Gastroesophageal sphincter (tissue), 4 donors: ENCODE data around the gene SRR. TPM values are rescaled to one million over a fixed set of nuclear protein-coding genes. Genes with fewer than 3 reads are reported as not detected.

Source experiments
- ATAC-seq: fragments of 150-250 bp; one replicate; pipeline ENCODE4 v1.9.1; 2016; ENCODE audit warnings: mild to moderate bottlenecking, moderate library complexity
- H3K27ac ChIP-seq, 4 donors: fragments of 200-600 bp; sonication (generic) in 3 of 4; 1 replicate in 3 of 4; 2 replicates in 1 of 4; pipeline ENCODE4 v1.5.1; 2016 to 2019
- H3K27me3 ChIP-seq: fragments of 200-600 bp; sonication (generic); one replicate; pipeline ENCODE4 v1.5.1; 2019
- H3K36me3 ChIP-seq, 2 donors: fragments of 200-600 bp; sonication (generic); one replicate each; pipeline ENCODE4 v1.5.1; 2019; ENCODE audit warnings: control low read depth in 1 of 2
- H3K4me1 ChIP-seq, 3 donors: fragments of 200-600 bp; sonication (generic); 1 replicate in 2 of 3; 2 replicates in 1 of 3; pipeline ENCODE4 v1.5.1; 2016 to 2019; ENCODE audit warnings: control low read depth in 2 of 3
- H3K4me3 ChIP-seq, 2 donors: fragments of 200-600 bp; sonication (generic); one replicate each; pipeline ENCODE4 v1.5.1; 2019; ENCODE audit warnings: mild to moderate bottlenecking in 1 of 2, moderate library complexity in 1 of 2
- H3K9me3 ChIP-seq, 3 donors: fragments of 200-600 bp; sonication (generic); one replicate each; pipeline ENCODE4 v1.5.1; 2017 to 2019; ENCODE audit warnings: control low read depth in 2 of 3
- EP300 ChIP-seq: sonication (generic); formaldehyde crosslinking; IDR thresholded peaks from one replicate; pipeline ENCODE4 v1.6.1; 2017; ENCODE audit warnings: antibody characterized with exemption, mild to moderate bottlenecking
- POLR2A ChIP-seq, 2 donors: fragments of 450-650 bp; IDR thresholded peaks; one replicate each; pipeline ENCODE4 v1.6.1; 2017; ENCODE audit warnings: antibody characterized with exemption in 2 of 2, mild to moderate bottlenecking in 2 of 2, moderate library complexity in 1 of 2
- POLR2AphosphoS5 ChIP-seq: sonication (generic); formaldehyde crosslinking; IDR thresholded peaks from one replicate; pipeline ENCODE4 v1.6.1; 2017; ENCODE audit warnings: antibody characterized with exemption
- WGBS, 2 donors: methylation state at CpG; one replicate each; pipeline ENCODE4 v1.1.5; 2018; ENCODE audit warnings: low coverage in 1 of 2; 5-methylcytosine and 5-hydroxymethylcytosine counted together
- total RNA-seq, 4 donors: library from RNA; depleted of rRNA; stranded (reverse); fragments of >200 nt; gene quantifications; one replicate each; pipeline ENCODE4 v1.1.0, GENCODE V29; 2016
- TF ChIP-seq, protein P1 (sequence below), 4 experiments: fragments of 200-600 bp in 2 of 4; fragments of 450-650 bp in 2 of 4; sonication (generic) in 1 of 4; IDR thresholded peaks; one replicate each; pipeline ENCODE4 v1.5.1; 2017 to 2019; ENCODE audit warnings: antibody characterized with exemption in 4 of 4, mild to moderate bottlenecking in 2 of 4, moderate library complexity in 2 of 4

SRR gene
- total RNA-seq, 4 donors from 2014 or later: 13.7 to 38.8 (median 16.9) TPM

- H3K4me3 ChIP-seq: no peak overlapping the region
- no peak overlapping the region for H3K27ac ChIP-seq
- no peaks in the 10 kb centered on the region for H3K9me3 ChIP-seq
- ATAC-seq: no peak
- TF ChIP-seq, protein P1, sequence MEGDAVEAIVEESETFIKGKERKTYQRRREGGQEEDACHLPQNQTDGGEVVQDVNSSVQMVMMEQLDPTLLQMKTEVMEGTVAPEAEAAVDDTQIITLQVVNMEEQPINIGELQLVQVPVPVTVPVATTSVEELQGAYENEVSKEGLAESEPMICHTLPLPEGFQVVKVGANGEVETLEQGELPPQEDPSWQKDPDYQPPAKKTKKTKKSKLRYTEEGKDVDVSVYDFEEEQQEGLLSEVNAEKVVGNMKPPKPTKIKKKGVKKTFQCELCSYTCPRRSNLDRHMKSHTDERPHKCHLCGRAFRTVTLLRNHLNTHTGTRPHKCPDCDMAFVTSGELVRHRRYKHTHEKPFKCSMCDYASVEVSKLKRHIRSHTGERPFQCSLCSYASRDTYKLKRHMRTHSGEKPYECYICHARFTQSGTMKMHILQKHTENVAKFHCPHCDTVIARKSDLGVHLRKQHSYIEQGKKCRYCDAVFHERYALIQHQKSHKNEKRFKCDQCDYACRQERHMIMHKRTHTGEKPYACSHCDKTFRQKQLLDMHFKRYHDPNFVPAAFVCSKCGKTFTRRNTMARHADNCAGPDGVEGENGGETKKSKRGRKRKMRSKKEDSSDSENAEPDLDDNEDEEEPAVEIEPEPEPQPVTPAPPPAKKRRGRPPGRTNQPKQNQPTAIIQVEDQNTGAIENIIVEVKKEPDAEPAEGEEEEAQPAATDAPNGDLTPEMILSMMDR (IDR thresholded peaks at IDR 0.05): peak in 2 of 4 experiments; percentile 14 to 30
- TF ChIP-seq POLR2AphosphoS5 (no peak), POLR2A (IDR thresholded peaks at IDR 0.05) (no peak), EP300 (no peak)
- peaks cover 0 to 80% of the 10 kb centered on the region in 2 donors for H3K36me3 ChIP-seq
- H3K4me1 ChIP-seq: peaks cover 0 to 60% (median 21%) of the 10 kb centered on the region in 3 donors
- no peaks in the 10 kb centered on the region for H3K27me3 ChIP-seq
- WGBS, 2 donors: 56 to 74% methylated on average over 7 to 13 of the region's 26 CpGs
Observed at GRCh38 chr17:2366747-2367494, 63.2 kb downstream of the SRR start.

GRCh38 chr17:2368359-2368758 lies 64.6 kb downstream of the SRR start:
- Histone ChIP-seq H3K36me3 (peaks cover 0 to 81% of the 10 kb centered on the region in 2 donors), H3K4me1 (peaks cover 0 to 55% (median 21%) of the 10 kb centered on the region in 3 donors)

GRCh38 chr17:2369039-2369438 lies 65.3 kb downstream of the SRR start:
- WGBS, 2 donors: 46 to 76% methylated on average over 2 to 4 of the region's 5 CpGs
- Histone ChIP-seq H3K36me3 (peaks cover 0 to 81% of the 10 kb centered on the region in 2 donors), H3K9me3 (no peaks in the 10 kb centered on the region), H3K4me1 (peaks cover 0 to 48% (median 17%) of the 10 kb centered on the region in 3 donors), H3K4me3 (no peak overlapping the region), H3K27me3 (no peaks in the 10 kb centered on the region), H3K27ac (peak overlapping the region in 3 of 4 donors; percentile 25 to 51 (median 31))
- ATAC-seq: peak; percentile 54
- TF ChIP-seq EP300 (no peak), POLR2AphosphoS5 (no peak)
- TF ChIP-seq, protein P1 (IDR thresholded peaks at IDR 0.05): no peak

More at GRCh38 chr17:2368359-2368758, 64.6 kb downstream of the SRR start:
- Histone ChIP-seq H3K4me3 (no peak overlapping the region), H3K9me3 (no peaks in the 10 kb centered on the region), H3K27ac (peak overlapping the region in 3 of 4 donors; percentile 25 to 51 (median 31)), H3K27me3 (no peaks in the 10 kb centered on the region)
- TF ChIP-seq, protein P1 (IDR thresholded peaks at IDR 0.05): no peak
- TF ChIP-seq POLR2AphosphoS5: no peak
- TF ChIP-seq POLR2A (IDR thresholded peaks at IDR 0.05): no peak
- TF ChIP-seq EP300: no peak
- 42% methylated on average over 4 of the region's 8 CpGs; no CpG with 5 or more reads in 1 of the 2 donors for WGBS, 2 donors
- ATAC-seq: no peak

- Histone ChIP-seq H3K36me3 (peaks cover 0 to 81% of the 10 kb centered on the region in 2 donors), H3K4me3 (no peak overlapping the region), H3K9me3 (no peaks in the 10 kb centered on the region), H3K4me1 (peaks cover 0 to 43% (median 17%) of the 10 kb centered on the region in 3 donors), H3K27ac (peak overlapping the region in 3 of 4 donors; percentile 25 to 51 (median 36)), H3K27me3 (no peaks in the 10 kb centered on the region)
- 48 to 80% methylated on average over 1 to 4 of the region's 20 CpGs for WGBS, 2 donors
- ATAC-seq: no peak
- TF ChIP-seq, protein P1 (IDR thresholded peaks at IDR 0.05): no peak
- no peak for TF ChIP-seq POLR2A (IDR thresholded peaks at IDR 0.05)
- no peak for TF ChIP-seq POLR2AphosphoS5
- no peak for TF ChIP-seq EP300
Observed at GRCh38 chr17:2369551-2370210, 65.9 kb downstream of the SRR start.
